GM18858 (cell line): ENCODE results near the gene GRIK3.
"Not testable (repeated sequence)": the region's sequence is repeated elsewhere in the genome, so short reads cannot be mapped to it uniquely, and the experiment has no call there.

Experiments
- ATAC-seq: cut with Tn5 transposase; IDR thresholded peaks from one replicate; pipeline ENCODE4 v1.9.1; 2021; ENCODE audit not compliant: unreplicated experiment

GRIK3 gene

GRCh38 chr1:36771240-36771639, 263.1 kb downstream of the GRIK3 start:
- ATAC-seq = no peak

- ATAC-seq = no peak
These were observed 264.2 kb downstream of the GRIK3 start for GRCh38 chr1:36769886-36770830.

GRCh38 chr1:36768486-36769178, 265.7 kb downstream of the GRIK3 start:
- ATAC-seq = no peak

GRCh38 chr1:36767429-36767828, 266.9 kb downstream of the GRIK3 start:
- ATAC-seq = not testable (repeated sequence)

GRCh38 chr1:36766481-36766880, 267.8 kb downstream of the GRIK3 start:
- no peak for ATAC-seq

GRCh38 chr1:36765785-36766300, 268.5 kb downstream of the GRIK3 start:
- no peak for ATAC-seq

GRCh38 chr1:36764798-36765197, 269.5 kb downstream of the GRIK3 start:
- ATAC-seq = no peak

GRCh38 chr1:36763771-36764170, 270.5 kb downstream of the GRIK3 start:
- no peak for ATAC-seq

GRCh38 chr1:36762174-36762573, 272.1 kb downstream of the GRIK3 start:
- no peak for ATAC-seq

- no peak for ATAC-seq
These were observed 273.2 kb downstream of the GRIK3 start for GRCh38 chr1:36761113-36761512.

GRCh38 chr1:36760081-36760480, 274.2 kb downstream of the GRIK3 start:
- no peak for ATAC-seq

- ATAC-seq = no peak
These were observed 275.0 kb downstream of the GRIK3 start for GRCh38 chr1:36759355-36759754.

GRCh38 chr1:36755303-36756230, 278.7 kb downstream of the GRIK3 start:
- no peak for ATAC-seq

GRCh38 chr1:36754366-36754765, 279.9 kb downstream of the GRIK3 start:
- no peak for ATAC-seq

GRCh38 chr1:36753451-36753850, 280.9 kb downstream of the GRIK3 start:
- no peak for ATAC-seq

GRCh38 chr1:36752891-36753361, 281.4 kb downstream of the GRIK3 start:
- no peak for ATAC-seq

GRCh38 chr1:36752431-36752830, 281.9 kb downstream of the GRIK3 start:
- ATAC-seq = no peak

- ATAC-seq = no peak
These were observed 282.8 kb downstream of the GRIK3 start for GRCh38 chr1:36751525-36751924.

GRCh38 chr1:36748466-36748865, 285.8 kb downstream of the GRIK3 start:
- ATAC-seq = no peak
